HepG2 (cell line): ENCODE measurements around the gene FDPS. TPM values are rescaled to one million over a fixed set of nuclear protein-coding genes. Genes with fewer than 3 reads are reported as not detected.

ENCODE experiments used
- ATRX ChIP-seq: sonication (generic); formaldehyde crosslinking; IDR thresholded peaks from 2 replicates; pipeline ENCODE4 v1.4.0; 2020; ENCODE audit warnings: missing genetic modification reagents, borderline replicate concordance
- CAMTA2 ChIP-seq: sonication (generic); formaldehyde crosslinking; IDR thresholded peaks from 2 replicates; pipeline ENCODE4 v1.4.0; 2020; ENCODE audit warnings: mild to moderate bottlenecking, missing genetic modification reagents, borderline replicate concordance
- FOXA1 ChIP-seq, 2 experiments: fragments of 450-650 bp in 1 of 2; sonication (generic) in 1 of 2; formaldehyde crosslinking in 1 of 2; IDR thresholded peaks; 2 replicates each; pipeline versions ENCODE4 v1.4.0 to v1.6.1; 2016 to 2020; ENCODE audit warnings: missing genetic modification reagents in 1 of 2
- GTF3A ChIP-seq: sonication (generic); formaldehyde crosslinking; conservative IDR thresholded peaks from 2 replicates; pipeline ENCODE4 v1.4.0; 2020; ENCODE audit warnings: mild to moderate bottlenecking, missing genetic modification reagents
- MED8 ChIP-seq: sonication (generic); formaldehyde crosslinking; IDR thresholded peaks from 2 replicates; pipeline ENCODE4 v1.8.1; 2023; ENCODE audit warnings: mild to moderate bottlenecking, missing genetic modification reagents; ENCODE audit not compliant: insufficient replicate concordance
- NFYC ChIP-seq: IDR thresholded peaks from 2 replicates; pipeline ENCODE4 v1.6.1; 2016; ENCODE audit warnings: missing genetic modification reagents, missing compliant biosample characterization
- NR1H2 ChIP-seq: sonication (generic); formaldehyde crosslinking; IDR thresholded peaks from 2 replicates; pipeline ENCODE4 v1.8.1; 2022; ENCODE audit warnings: low read depth, missing genetic modification reagents, borderline replicate concordance
- ZFP62 ChIP-seq: sonication (generic); formaldehyde crosslinking; IDR thresholded peaks from 2 replicates; pipeline ENCODE4 v1.4.0; 2020; ENCODE audit warnings: missing genetic modification reagents
- ZNF205 ChIP-seq: IDR thresholded peaks from 2 replicates; pipeline ENCODE4 v1.6.1; 2018; ENCODE audit warnings: missing biosample characterization, missing genetic modification reagents
- ZNF556 ChIP-seq: sonication (generic); formaldehyde crosslinking; IDR thresholded peaks from 2 replicates; pipeline ENCODE4 v1.4.0; 2020; ENCODE audit warnings: mild to moderate bottlenecking, missing genetic modification reagents, borderline replicate concordance
- ZNF777 ChIP-seq: sonication (generic); formaldehyde crosslinking; IDR thresholded peaks from 2 replicates; pipeline ENCODE4 v1.4.0; 2020; ENCODE audit warnings: missing genetic modification reagents
- ZNF780A ChIP-seq: sonication (generic); formaldehyde crosslinking; IDR thresholded peaks from 2 replicates; pipeline ENCODE4 v1.8.0; 2022; ENCODE audit warnings: mild to moderate bottlenecking, missing genetic modification reagents, moderate library complexity
- ZNF879 ChIP-seq: sonication (generic); formaldehyde crosslinking; IDR thresholded peaks from 2 replicates; pipeline ENCODE4 v1.8.1; 2023; ENCODE audit warnings: missing genetic modification reagents
- polyA plus RNA-seq, 8 experiments: library from polyadenylated mRNA; depleted of rRNA in 3 of 8; stranded (reverse) in 7 of 8; unstranded in 1 of 8; fragments of >200 nt; fragmentation: Illumina TruSeq in 4 of 8; extraction: Trizol in 4 of 8; gene quantifications; 2 replicates each; pipeline versions ENCODE4 v1.2.1 to v1.2.3, GENCODE V29; 2011 to 2016; ENCODE audit warnings: low read depth in 4 of 8, missing spikeins in 1 of 8, mixed read lengths in 1 of 8; ENCODE audit not compliant: insufficient read depth in 1 of 8
- total RNA-seq, 5 experiments: library from RNA; depleted of rRNA; stranded (reverse); fragments of >200 nt; fragmentation: Illumina TruSeq; extraction: Trizol; gene quantifications; 2 replicates each; pipeline ENCODE4 v1.2.3, GENCODE V29; 2016; ENCODE audit warnings: low read depth in 1 of 5
- TF ChIP-seq, protein P1 (sequence below): IDR thresholded peaks from 2 replicates; pipeline ENCODE4 v1.6.1; 2016; ENCODE audit warnings: mild to moderate bottlenecking, missing biosample characterization, missing genetic modification reagents
- TF ChIP-seq, protein P2 (sequence below): sonication (generic); formaldehyde crosslinking; IDR thresholded peaks from 2 replicates; pipeline ENCODE4 v1.9.0; 2022; ENCODE audit warnings: missing genetic modification reagents, mild to moderate bottlenecking, borderline replicate concordance
- TF ChIP-seq, protein P3 (sequence below): sonication (generic); formaldehyde crosslinking; IDR thresholded peaks from 2 replicates; pipeline ENCODE4 v1.4.0; 2020; ENCODE audit warnings: mild to moderate bottlenecking, missing genetic modification reagents
- TF ChIP-seq, protein P4 (sequence below): IDR thresholded peaks from 2 replicates; pipeline ENCODE4 v1.6.1; 2016; ENCODE audit warnings: missing genetic modification reagents, missing compliant biosample characterization

FDPS gene
- total and polyA plus RNA-seq, 2 of the 13 experiments (the other 11 are each of a cell fraction or from before 2014, with no cell fraction given): 264 to 519 TPM

DNA sequence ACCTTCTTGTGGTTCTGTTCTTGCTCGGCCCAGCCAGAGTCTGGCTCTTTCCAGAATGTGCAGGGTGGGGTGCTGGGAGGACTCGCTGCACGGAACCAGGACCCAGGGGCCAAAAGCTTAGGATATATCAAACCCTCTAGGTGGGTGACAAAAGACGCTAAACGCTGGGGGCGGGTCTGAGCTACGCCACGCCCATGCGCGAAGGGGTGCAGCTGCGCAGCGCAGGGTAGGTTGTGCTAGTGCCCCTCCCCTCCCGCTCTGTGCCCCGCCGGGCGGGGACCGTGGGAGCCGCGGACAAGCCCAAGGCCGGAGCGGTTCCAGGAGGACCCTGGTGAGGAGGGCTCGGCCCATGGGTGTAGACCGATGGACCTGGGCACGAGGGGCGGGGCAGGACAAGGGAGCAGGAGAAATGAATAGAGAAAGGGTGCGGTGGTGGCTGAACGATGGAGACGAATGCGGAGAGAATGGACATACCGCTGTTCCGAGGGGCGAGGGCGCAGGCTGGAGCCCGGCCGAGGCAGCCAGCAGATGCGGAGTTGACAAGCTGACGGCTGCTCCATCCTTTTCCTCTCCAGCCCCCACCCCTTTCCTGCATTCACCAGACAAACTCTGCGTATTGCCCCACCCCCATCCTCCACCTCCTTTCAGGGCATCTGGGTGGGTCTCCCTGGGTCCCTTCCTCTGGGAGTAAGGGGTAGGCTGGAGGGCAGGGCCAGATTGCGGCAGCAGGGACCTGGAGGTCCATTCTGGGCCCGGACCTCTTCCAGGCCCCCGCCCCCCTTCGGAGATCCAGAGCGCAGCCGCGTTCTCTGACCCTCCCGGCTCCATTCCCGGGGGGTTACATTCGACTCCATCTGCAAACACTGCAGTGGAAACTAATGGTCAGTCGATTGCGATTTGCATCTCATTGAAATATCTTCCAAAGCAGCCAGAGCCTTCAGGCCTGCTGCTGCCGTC lies 12.3 kb downstream of the FDPS start, which contains the start of gene RUSC1 (continued):
- no peak for TF ChIP-seq ZFP62 (CRISPR knock-in tag)
- TF ChIP-seq FOXA1 (IDR thresholded peaks at IDR 0.05): no peak
- TF ChIP-seq FOXA1 (CRISPR knock-in tag; IDR thresholded peaks at IDR 0.05): no peak
- TF ChIP-seq ZNF879: no peak
- TF ChIP-seq ZNF556 (CRISPR knock-in tag): no peak
- TF ChIP-seq, protein P1, sequence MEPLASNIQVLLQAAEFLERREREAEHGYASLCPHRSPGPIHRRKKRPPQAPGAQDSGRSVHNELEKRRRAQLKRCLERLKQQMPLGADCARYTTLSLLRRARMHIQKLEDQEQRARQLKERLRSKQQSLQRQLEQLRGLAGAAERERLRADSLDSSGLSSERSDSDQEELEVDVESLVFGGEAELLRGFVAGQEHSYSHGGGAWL: no peak
- no peak for TF ChIP-seq CAMTA2
- TF ChIP-seq NR1H2 (CRISPR knock-in tag): no peak
- TF ChIP-seq ZNF777 (CRISPR knock-in tag): 0 out of 2 replicates have a peak, but pooled peaks have one; percentile 25
- TF ChIP-seq, protein P2, sequence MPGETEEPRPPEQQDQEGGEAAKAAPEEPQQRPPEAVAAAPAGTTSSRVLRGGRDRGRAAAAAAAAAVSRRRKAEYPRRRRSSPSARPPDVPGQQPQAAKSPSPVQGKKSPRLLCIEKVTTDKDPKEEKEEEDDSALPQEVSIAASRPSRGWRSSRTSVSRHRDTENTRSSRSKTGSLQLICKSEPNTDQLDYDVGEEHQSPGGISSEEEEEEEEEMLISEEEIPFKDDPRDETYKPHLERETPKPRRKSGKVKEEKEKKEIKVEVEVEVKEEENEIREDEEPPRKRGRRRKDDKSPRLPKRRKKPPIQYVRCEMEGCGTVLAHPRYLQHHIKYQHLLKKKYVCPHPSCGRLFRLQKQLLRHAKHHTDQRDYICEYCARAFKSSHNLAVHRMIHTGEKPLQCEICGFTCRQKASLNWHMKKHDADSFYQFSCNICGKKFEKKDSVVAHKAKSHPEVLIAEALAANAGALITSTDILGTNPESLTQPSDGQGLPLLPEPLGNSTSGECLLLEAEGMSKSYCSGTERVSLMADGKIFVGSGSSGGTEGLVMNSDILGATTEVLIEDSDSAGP: peak; percentile 37; the same call in 1 of the 2 replicates
- TF ChIP-seq GTF3A (CRISPR knock-in tag): no peak
- no peak for TF ChIP-seq ZNF780A (CRISPR knock-in tag)
- TF ChIP-seq, protein P3, sequence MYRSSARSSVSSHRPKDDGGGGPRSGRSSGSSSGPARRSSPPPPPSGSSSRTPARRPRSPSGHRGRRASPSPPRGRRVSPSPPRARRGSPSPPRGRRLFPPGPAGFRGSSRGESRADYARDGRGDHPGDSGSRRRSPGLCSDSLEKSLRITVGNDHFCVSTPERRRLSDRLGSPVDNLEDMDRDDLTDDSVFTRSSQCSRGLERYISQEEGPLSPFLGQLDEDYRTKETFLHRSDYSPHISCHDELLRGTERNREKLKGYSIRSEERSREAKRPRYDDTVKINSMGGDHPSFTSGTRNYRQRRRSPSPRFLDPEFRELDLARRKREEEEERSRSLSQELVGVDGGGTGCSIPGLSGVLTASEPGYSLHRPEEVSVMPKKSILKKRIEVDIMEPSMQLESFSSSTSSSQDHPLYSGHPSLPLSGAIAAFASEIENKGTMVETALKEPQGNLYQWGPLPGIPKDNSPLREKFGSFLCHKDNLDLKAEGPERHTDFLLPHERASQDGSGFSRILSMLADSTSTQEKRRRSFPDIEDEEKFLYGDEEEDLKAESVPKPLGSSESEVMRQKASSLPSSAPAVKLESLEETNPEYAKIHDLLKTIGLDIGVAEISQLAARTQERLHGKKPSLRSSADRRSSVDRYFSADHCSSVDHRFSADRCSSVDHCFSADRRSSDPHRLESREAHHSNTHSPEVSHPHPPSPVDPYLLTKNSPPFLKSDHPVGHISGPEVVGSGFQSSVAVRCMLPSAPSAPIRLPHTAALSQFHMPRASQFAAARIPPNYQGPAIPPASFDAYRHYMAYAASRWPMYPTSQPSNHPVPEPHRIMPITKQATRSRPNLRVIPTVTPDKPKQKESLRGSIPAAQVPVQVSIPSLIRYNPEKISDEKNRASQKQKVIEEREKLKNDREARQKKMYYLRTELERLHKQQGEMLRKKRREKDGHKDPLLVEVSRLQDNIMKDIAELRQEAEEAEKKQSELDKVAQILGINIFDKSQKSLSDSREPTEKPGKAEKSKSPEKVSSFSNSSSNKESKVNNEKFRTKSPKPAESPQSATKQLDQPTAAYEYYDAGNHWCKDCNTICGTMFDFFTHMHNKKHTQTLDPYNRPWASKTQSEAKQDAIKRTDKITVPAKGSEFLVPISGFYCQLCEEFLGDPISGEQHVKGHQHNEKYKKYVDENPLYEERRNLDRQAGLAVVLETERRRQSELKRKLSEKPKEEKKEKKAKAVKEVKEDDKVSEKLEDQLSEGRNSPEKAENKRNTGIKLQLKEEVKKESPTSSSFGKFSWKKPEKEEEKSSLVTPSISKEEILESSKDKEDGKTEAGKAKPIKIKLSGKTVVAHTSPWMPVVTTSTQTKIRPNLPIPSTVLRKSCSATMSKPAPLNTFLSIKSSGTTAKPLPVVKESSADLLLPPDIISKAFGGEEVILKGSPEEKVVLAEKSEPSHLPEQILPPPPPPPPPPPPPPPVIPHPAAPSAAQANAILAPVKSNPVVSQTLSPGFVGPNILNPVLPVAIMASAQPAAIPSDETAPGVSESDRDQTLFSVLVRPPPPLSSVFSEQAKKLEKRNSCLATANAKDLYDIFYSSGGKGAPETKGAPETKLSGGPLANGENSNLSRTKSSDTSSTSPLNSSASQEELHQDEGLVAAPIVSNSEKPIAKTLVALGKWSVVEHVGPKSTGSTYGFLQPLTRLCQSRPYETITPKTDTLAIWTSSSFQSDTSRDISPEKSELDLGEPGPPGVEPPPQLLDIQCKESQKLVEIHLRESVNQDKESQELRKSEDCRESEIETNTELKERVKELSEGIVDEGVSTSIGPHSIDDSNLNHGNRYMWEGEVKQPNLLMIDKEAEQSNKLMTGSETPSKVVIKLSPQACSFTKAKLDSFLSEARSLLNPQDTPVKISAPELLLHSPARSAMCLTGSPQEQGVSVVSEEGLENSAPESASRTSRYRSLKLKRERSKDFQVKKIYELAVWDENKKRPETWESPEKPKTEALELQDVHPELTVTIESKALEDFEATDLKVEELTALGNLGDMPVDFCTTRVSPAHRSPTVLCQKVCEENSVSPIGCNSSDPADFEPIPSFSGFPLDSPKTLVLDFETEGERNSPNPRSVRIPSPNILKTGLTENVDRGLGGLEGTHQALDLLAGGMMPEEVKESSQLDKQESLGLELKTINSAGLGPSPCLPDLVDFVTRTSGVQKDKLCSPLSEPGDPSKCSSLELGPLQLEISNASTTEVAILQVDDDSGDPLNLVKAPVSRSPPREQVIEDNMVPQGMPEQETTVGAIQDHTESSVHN (CRISPR knock-in tag): no peak
- no peak for TF ChIP-seq ATRX
- TF ChIP-seq, protein P4, sequence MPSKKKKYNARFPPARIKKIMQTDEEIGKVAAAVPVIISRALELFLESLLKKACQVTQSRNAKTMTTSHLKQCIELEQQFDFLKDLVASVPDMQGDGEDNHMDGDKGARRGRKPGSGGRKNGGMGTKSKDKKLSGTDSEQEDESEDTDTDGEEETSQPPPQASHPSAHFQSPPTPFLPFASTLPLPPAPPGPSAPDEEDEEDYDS (CRISPR knock-in tag): no peak
- TF ChIP-seq MED8 (CRISPR knock-in tag): no peak
- no peak for TF ChIP-seq NFYC (CRISPR knock-in tag)
- no peak for TF ChIP-seq ZNF205 (CRISPR knock-in tag)
